Measurements from ENCODE around the gene FHIT.
"Not testable (repeated sequence)": the region's sequence is repeated elsewhere in the genome, so short reads cannot be mapped to it uniquely, and the experiment has no call there.

The FHIT gene

GRCh38 chr3:60703008-60703407 is 548.2 kb downstream of the FHIT start:
- H3K9ac ChIP-seq, result no peak overlapping the region
- H3K27ac ChIP-seq, result no peak overlapping the region
- no peaks in the 10 kb centered on the region for H3K9me3 ChIP-seq
- H3K4me3 ChIP-seq, result no peak overlapping the region
- H3K27me3 ChIP-seq, result no peaks in the 10 kb centered on the region
- no peaks in the 10 kb centered on the region for H3K36me3 ChIP-seq
- H4K20me1 ChIP-seq, result no peaks in the 10 kb centered on the region
- TF ChIP-seq Cebpa-rat (IDR thresholded peaks at IDR 0.05), result no peak
- H3K4me1 ChIP-seq, result no peaks in the 10 kb centered on the region
- H3K4me2 ChIP-seq, result no peak overlapping the region

GRCh38 chr3:60698117-60698516 is 553.1 kb downstream of the FHIT start:
- no peaks in the 10 kb centered on the region for H3K27me3 ChIP-seq
- no peaks in the 10 kb centered on the region for H3K9me3 ChIP-seq
- H4K20me1 ChIP-seq, result no peaks in the 10 kb centered on the region
- no peak overlapping the region for H3K4me2 ChIP-seq
- no peak overlapping the region for H3K4me3 ChIP-seq
- H3K27ac ChIP-seq, result no peak overlapping the region
- TF ChIP-seq Cebpa-rat (IDR thresholded peaks at IDR 0.05), result no peak
- H3K9ac ChIP-seq, result no peak overlapping the region
- H3K36me3 ChIP-seq, result no peaks in the 10 kb centered on the region
- no peaks in the 10 kb centered on the region for H3K4me1 ChIP-seq

- Histone ChIP-seq H3K9ac (no peak overlapping the region), H4K20me1 (no peaks in the 10 kb centered on the region), H3K27me3 (no peaks in the 10 kb centered on the region), H3K4me3 (no peak overlapping the region), H3K4me2 (no peak overlapping the region), H3K36me3 (no peaks in the 10 kb centered on the region), H3K4me1 (no peaks in the 10 kb centered on the region), H3K9me3 (no peaks in the 10 kb centered on the region), H3K27ac (no peak overlapping the region)
- no peak for TF ChIP-seq Cebpa-rat (IDR thresholded peaks at IDR 0.05)
These were observed 554.1 kb downstream of the FHIT start for GRCh38 chr3:60697132-60697531.

GRCh38 chr3:60696428-60697125 is 554.7 kb downstream of the FHIT start:
- Histone ChIP-seq H3K9ac (no peak overlapping the region), H3K4me1 (no peaks in the 10 kb centered on the region), H3K9me3 (no peaks in the 10 kb centered on the region), H3K36me3 (no peaks in the 10 kb centered on the region), H3K4me2 (no peak overlapping the region), H3K27me3 (no peaks in the 10 kb centered on the region), H4K20me1 (no peaks in the 10 kb centered on the region), H3K4me3 (no peak overlapping the region), H3K27ac (no peak overlapping the region)
- no peak for TF ChIP-seq Cebpa-rat (IDR thresholded peaks at IDR 0.05)

GRCh38 chr3:60675424-60675823 is 575.8 kb downstream of the FHIT start:
- no peaks in the 10 kb centered on the region for H3K36me3 ChIP-seq
- H3K4me2 ChIP-seq, result no peak overlapping the region
- no peaks in the 10 kb centered on the region for H3K27me3 ChIP-seq
- no peaks in the 10 kb centered on the region for H3K4me1 ChIP-seq
- H4K20me1 ChIP-seq, result no peaks in the 10 kb centered on the region
- no peak overlapping the region for H3K9ac ChIP-seq
- TF ChIP-seq Cebpa-rat (IDR thresholded peaks at IDR 0.05), result no peak
- H3K27ac ChIP-seq, result no peak overlapping the region
- H3K9me3 ChIP-seq, result no peaks in the 10 kb centered on the region; the same call in 1 of the 2 replicates
- H3K4me3 ChIP-seq, result no peak overlapping the region

- TF ChIP-seq Cebpa-rat (IDR thresholded peaks at IDR 0.05), result no peak
- H3K9ac ChIP-seq, result no peak overlapping the region
These were observed 576.4 kb downstream of the FHIT start for GRCh38 chr3:60674870-60675269.

GRCh38 chr3:60673123-60673522 is 578.1 kb downstream of the FHIT start:
- Histone ChIP-seq H3K36me3 (no peaks in the 10 kb centered on the region), H4K20me1 (no peaks in the 10 kb centered on the region), H3K27ac (no peak overlapping the region), H3K4me2 (no peak overlapping the region), H3K4me1 (no peaks in the 10 kb centered on the region), H3K9ac (no peak overlapping the region), H3K4me3 (no peak overlapping the region), H3K27me3 (no peaks in the 10 kb centered on the region), H3K9me3 (no peaks in the 10 kb centered on the region; the same call in 1 of the 2 replicates)
- no peak for TF ChIP-seq Cebpa-rat (IDR thresholded peaks at IDR 0.05)

More at GRCh38 chr3:60674870-60675269, 576.4 kb downstream of the FHIT start:
- Histone ChIP-seq H3K27ac (no peak overlapping the region), H3K36me3 (no peaks in the 10 kb centered on the region), H3K27me3 (no peaks in the 10 kb centered on the region), H4K20me1 (no peaks in the 10 kb centered on the region), H3K4me3 (no peak overlapping the region), H3K4me2 (no peak overlapping the region), H3K4me1 (no peaks in the 10 kb centered on the region), H3K9me3 (no peaks in the 10 kb centered on the region; the same call in 1 of the 2 replicates)

- not testable (repeated sequence) for H3K9me3 ChIP-seq, H3K27me3 ChIP-seq, H3K4me3 ChIP-seq, H3K9ac ChIP-seq, H4K20me1 ChIP-seq, H3K27ac ChIP-seq, H3K4me1 ChIP-seq, H3K4me2 ChIP-seq, H3K36me3 ChIP-seq
These were observed 578.9 kb downstream of the FHIT start for GRCh38 chr3:60672337-60672736.

GRCh38 chr3:60669636-60670035 is 581.6 kb downstream of the FHIT start:
- Histone ChIP-seq H3K27me3 (no peaks in the 10 kb centered on the region), H3K36me3 (no peaks in the 10 kb centered on the region), H3K27ac (no peak overlapping the region), H4K20me1 (no peaks in the 10 kb centered on the region), H3K4me3 (no peak overlapping the region), H3K4me2 (no peak overlapping the region), H3K4me1 (no peaks in the 10 kb centered on the region), H3K9me3 (no peaks in the 10 kb centered on the region; the same call in 1 of the 2 replicates), H3K9ac (no peak overlapping the region)
- TF ChIP-seq Cebpa-rat (IDR thresholded peaks at IDR 0.05), result no peak

GRCh38 chr3:60660026-60660425 is 591.2 kb downstream of the FHIT start:
- Histone ChIP-seq H3K9me3 (0 out of 2 replicates have a peak, but pooled peaks cover 4% of the 10 kb centered on the region), H4K20me1 (no peaks in the 10 kb centered on the region), H3K36me3 (no peaks in the 10 kb centered on the region), H3K4me1 (no peaks in the 10 kb centered on the region), H3K4me3 (no peak overlapping the region), H3K27me3 (no peaks in the 10 kb centered on the region), H3K4me2 (no peak overlapping the region), H3K27ac (no peak overlapping the region), H3K9ac (no peak overlapping the region)
- TF ChIP-seq Cebpa-rat (IDR thresholded peaks at IDR 0.05), result no peak

GRCh38 chr3:60659098-60659497 is 592.2 kb downstream of the FHIT start:
- H3K36me3 ChIP-seq, result no peaks in the 10 kb centered on the region
- TF ChIP-seq Cebpa-rat (IDR thresholded peaks at IDR 0.05), result no peak
- H3K27ac ChIP-seq, result no peak overlapping the region

More at GRCh38 chr3:60659098-60659497, 592.2 kb downstream of the FHIT start:
- Histone ChIP-seq H3K9me3 (0 out of 2 replicates have a peak, but pooled peaks cover 4% of the 10 kb centered on the region), H4K20me1 (no peaks in the 10 kb centered on the region), H3K4me3 (no peak overlapping the region), H3K4me2 (no peak overlapping the region), H3K9ac (no peak overlapping the region), H3K27me3 (no peaks in the 10 kb centered on the region), H3K4me1 (no peaks in the 10 kb centered on the region)

Data from BLaER1 (cell line).